ENCODE results near the gene DDRGK1.

The DDRGK1 gene

DNA sequence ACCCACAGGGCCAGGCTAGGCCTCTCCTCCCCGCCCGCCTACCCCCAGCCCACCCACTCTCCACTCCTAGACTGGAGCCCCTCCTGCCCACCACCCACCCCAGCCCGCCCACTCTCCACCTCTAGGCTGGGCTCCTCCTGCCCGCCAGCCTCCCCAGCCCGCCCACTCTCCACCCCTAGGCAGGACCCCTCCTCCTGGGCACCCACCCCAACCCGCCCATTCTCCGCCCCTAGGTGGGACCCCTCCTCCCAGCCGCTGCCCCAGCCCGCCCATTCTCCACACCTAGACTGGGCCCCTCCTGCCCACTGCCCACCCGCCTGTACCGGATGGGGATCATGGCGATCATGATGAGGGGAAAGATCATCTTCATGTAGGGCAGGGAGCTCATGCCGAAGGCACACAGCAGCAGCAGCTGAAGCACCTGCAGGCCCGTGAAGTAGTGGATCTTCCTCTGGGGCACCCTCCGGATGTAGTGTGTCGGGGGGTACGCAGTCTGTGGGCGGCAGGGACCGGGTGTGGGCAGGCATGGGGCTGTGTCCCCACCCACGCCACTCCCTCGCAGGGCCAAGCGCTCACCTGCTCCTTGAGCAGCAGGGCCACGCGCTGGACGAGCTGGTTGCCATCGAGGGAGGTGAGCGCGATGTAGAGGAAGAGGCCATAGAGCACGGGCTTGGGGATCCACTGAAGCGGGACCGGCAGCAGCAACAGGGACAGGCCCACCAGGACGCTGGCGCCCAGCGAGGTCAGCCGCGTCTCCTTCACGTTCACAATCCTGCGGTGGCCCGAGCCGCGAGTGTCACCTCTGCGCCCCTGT is 23.7 kb upstream of the DDRGK1 start:
- H3F3A ChIP-seq (ENCODE audit: insufficient read depth, low read length): no peaks in the 10 kb centered on the region
- H3K27ac ChIP-seq (ENCODE audit: low read length): no peak overlapping the region
- H3K9me3 ChIP-seq (replicated peaks; ENCODE audit: insufficient read depth, low read length): no peaks in the 10 kb centered on the region
- H2AFZ ChIP-seq (ENCODE audit: low read length): no peak overlapping the region
- no peaks in the 10 kb centered on the region for H3K9me2 ChIP-seq (replicated peaks; ENCODE audit: insufficient read depth, low read length)
- no peak overlapping the region for H3K4me2 ChIP-seq (ENCODE audit: low read depth, low read length)
- H3K27me3 ChIP-seq (replicated peaks; ENCODE audit: insufficient read depth, low read length): no peaks in the 10 kb centered on the region
- H3K4me3 ChIP-seq (ENCODE audit: low read length): no peak overlapping the region
- H3K79me2 ChIP-seq (ENCODE audit: low read length): no peaks in the 10 kb centered on the region
- DNase-seq: no peak
- H4K20me1 ChIP-seq (ENCODE audit: insufficient read depth, low read length): no peaks in the 10 kb centered on the region
- H3K36me3 ChIP-seq (replicated peaks; ENCODE audit: insufficient read depth, low read length): no peaks in the 10 kb centered on the region
- H3K4me1 ChIP-seq (ENCODE audit: low read length): no peaks in the 10 kb centered on the region
- TF ChIP-seq EZH2phosphoT487 (IDR thresholded peaks at IDR 0.05; ENCODE audit: low read length) (no peak), CTCF (IDR thresholded peaks at IDR 0.05; ENCODE audit: low read length) (no peak), EZH2 (optimal IDR thresholded peaks at IDR 0.05; ENCODE audit: low read depth, low read length) (no peak)
- no peak overlapping the region for H3K9ac ChIP-seq (ENCODE audit: low read length)

DNA sequence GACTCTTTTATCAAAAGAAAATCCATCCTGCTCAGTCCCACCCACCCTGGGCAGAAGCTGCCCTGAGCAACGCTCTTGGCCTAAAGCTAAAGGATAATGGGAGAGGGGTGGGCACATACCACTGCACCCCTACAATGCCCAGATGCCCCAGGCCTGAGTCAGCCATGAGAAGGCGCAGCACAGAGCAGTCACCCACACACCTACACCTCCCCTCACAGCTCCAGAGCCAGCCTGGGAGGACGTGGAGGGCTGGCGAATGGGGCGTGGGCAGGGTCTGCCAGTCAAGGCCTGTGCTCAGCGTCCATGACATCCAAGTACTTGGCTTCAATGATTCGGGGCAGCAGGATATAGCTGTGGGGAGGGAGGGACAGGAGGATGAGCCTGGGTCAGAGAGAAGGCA is 23.0 kb upstream of the DDRGK1 start:
- H3K9me3 ChIP-seq (replicated peaks; ENCODE audit: insufficient read depth, low read length): no peaks in the 10 kb centered on the region
- no peaks in the 10 kb centered on the region for H3K9me2 ChIP-seq (replicated peaks; ENCODE audit: insufficient read depth, low read length)
- no peak for DNase-seq
- H3K27ac ChIP-seq (ENCODE audit: low read length): no peak overlapping the region
- TF ChIP-seq EZH2phosphoT487 (IDR thresholded peaks at IDR 0.05; ENCODE audit: low read length) (no peak), CTCF (IDR thresholded peaks at IDR 0.05; ENCODE audit: low read length) (no peak), EZH2 (optimal IDR thresholded peaks at IDR 0.05; ENCODE audit: low read depth, low read length) (no peak)
- no peak overlapping the region for H2AFZ ChIP-seq (ENCODE audit: low read length)
- no peak overlapping the region for H3K9ac ChIP-seq (ENCODE audit: low read length)
- H4K20me1 ChIP-seq (ENCODE audit: insufficient read depth, low read length): no peaks in the 10 kb centered on the region
- H3K79me2 ChIP-seq (ENCODE audit: low read length): no peaks in the 10 kb centered on the region
- no peak overlapping the region for H3K4me2 ChIP-seq (ENCODE audit: low read depth, low read length)
- H3K4me1 ChIP-seq (ENCODE audit: low read length): no peaks in the 10 kb centered on the region
- H3K4me3 ChIP-seq (ENCODE audit: low read length): no peak overlapping the region
- H3K27me3 ChIP-seq (replicated peaks; ENCODE audit: insufficient read depth, low read length): no peaks in the 10 kb centered on the region
- H3K36me3 ChIP-seq (replicated peaks; ENCODE audit: insufficient read depth, low read length): no peaks in the 10 kb centered on the region
- H3F3A ChIP-seq (ENCODE audit: insufficient read depth, low read length): no peaks in the 10 kb centered on the region

DNA sequence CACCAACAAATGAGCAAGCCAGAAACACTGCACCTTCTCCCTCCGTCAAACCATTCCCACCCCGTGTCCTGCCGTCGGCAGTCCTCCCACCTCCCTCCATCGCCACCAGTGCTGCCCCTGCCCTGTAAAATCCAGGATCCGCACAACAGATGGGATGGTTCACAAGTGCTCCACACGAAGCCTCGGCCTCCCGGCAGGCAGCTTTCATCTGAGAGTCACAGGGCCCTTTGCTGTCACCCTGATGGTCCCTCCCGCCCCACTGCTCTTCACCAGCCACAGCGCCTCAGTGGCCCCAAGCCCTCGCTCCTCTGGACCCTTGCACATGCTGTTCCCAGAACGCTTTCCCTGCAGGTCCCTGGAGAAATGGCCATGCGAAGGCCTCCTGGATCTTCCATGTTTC is 22.4 kb upstream of the DDRGK1 start:
- Histone ChIP-seq H3K27me3 (replicated peaks; ENCODE audit: insufficient read depth, low read length) (no peaks in the 10 kb centered on the region), H3K27ac (ENCODE audit: low read length) (no peak overlapping the region), H2AFZ (ENCODE audit: low read length) (no peak overlapping the region), H3F3A (ENCODE audit: insufficient read depth, low read length) (no peaks in the 10 kb centered on the region), H3K4me3 (ENCODE audit: low read length) (no peak overlapping the region), H3K9me3 (replicated peaks; ENCODE audit: insufficient read depth, low read length) (no peaks in the 10 kb centered on the region), H3K4me1 (ENCODE audit: low read length) (no peaks in the 10 kb centered on the region), H3K36me3 (replicated peaks; ENCODE audit: insufficient read depth, low read length) (no peaks in the 10 kb centered on the region), H3K9me2 (replicated peaks; ENCODE audit: insufficient read depth, low read length) (no peaks in the 10 kb centered on the region), H3K4me2 (ENCODE audit: low read depth, low read length) (no peak overlapping the region), H3K79me2 (ENCODE audit: low read length) (no peaks in the 10 kb centered on the region), H4K20me1 (ENCODE audit: insufficient read depth, low read length) (no peaks in the 10 kb centered on the region), H3K9ac (ENCODE audit: low read length) (no peak overlapping the region)
- no peak for TF ChIP-seq EZH2 (optimal IDR thresholded peaks at IDR 0.05; ENCODE audit: low read depth, low read length)
- no peak for TF ChIP-seq CTCF (IDR thresholded peaks at IDR 0.05; ENCODE audit: low read length)
- no peak for TF ChIP-seq EZH2phosphoT487 (IDR thresholded peaks at IDR 0.05; ENCODE audit: low read length)
- no peak for DNase-seq

All from MM.1S (cell line).